ENCODE data around the gene MAPKAP1.
A peak's percentile ranks its signal among the peaks of the same experiment; 100 is the strongest.

Gene MAPKAP1

DNA sequence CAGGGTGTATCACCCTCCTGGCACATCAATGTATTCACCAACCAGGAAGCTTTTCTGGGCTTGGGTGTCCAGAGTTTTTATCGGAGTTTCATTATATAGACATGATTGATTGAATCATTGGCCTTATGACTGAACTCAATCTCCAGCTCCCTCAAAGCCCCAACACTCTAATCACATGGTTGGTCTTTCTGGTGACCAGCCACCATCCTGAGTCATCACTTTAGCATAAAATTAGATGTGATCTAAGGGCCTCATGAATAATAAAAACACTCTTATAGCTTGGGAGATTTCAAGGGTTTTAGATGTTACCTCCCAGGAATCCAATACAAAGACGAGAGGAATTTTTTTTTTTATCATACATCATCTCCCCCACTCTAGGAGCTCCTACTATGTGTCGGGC, 32.4 kb upstream of the MAPKAP1 start:
- DNase-seq (ENCODE audit: low read depth), result no peak
- no peak overlapping the region for H3K4me3 ChIP-seq (ENCODE audit: low read depth, low read length)
- no peak for TF ChIP-seq CTCF (IDR thresholded peaks at IDR 0.05; ENCODE audit: insufficient read depth, low read depth, low read length, missing control alignments)

DNA sequence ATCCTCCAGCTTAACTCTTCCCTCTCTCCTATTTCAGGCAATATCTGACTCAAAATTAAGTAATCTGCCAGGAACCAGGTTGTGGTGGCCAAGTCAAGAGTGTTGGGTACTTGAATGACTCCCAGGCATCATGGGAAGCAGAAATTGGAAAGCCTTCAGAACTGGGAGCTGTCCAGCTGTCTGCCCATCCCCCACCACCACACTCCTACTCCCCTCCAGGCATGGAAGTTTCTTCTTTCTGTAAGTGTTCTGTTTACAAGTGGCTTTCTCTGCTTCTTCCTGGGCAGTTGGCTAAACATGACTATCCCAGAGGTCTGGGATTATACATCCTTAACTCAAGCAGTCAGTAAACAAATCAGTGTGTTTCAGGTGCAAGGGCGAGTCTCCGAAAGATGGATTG, 25.6 kb upstream of the MAPKAP1 start:
- no peak for DNase-seq (ENCODE audit: low read depth)
- H3K4me3 ChIP-seq (ENCODE audit: low read depth, low read length), result no peak overlapping the region

GRCh38 chr9:125730168-125730567, 23.2 kb upstream of the MAPKAP1 start:
- H3K4me3 ChIP-seq (ENCODE audit: low read depth, low read length), result no peak overlapping the region
- TF ChIP-seq CTCF (IDR thresholded peaks at IDR 0.05; ENCODE audit: insufficient read depth, low read depth, low read length, missing control alignments), result no peak
- no peak for DNase-seq (ENCODE audit: low read depth)

More for the DNA sequence above, 25.6 kb upstream of the MAPKAP1 start:
- no peak for TF ChIP-seq CTCF (IDR thresholded peaks at IDR 0.05; ENCODE audit: insufficient read depth, low read depth, low read length, missing control alignments)

DNA sequence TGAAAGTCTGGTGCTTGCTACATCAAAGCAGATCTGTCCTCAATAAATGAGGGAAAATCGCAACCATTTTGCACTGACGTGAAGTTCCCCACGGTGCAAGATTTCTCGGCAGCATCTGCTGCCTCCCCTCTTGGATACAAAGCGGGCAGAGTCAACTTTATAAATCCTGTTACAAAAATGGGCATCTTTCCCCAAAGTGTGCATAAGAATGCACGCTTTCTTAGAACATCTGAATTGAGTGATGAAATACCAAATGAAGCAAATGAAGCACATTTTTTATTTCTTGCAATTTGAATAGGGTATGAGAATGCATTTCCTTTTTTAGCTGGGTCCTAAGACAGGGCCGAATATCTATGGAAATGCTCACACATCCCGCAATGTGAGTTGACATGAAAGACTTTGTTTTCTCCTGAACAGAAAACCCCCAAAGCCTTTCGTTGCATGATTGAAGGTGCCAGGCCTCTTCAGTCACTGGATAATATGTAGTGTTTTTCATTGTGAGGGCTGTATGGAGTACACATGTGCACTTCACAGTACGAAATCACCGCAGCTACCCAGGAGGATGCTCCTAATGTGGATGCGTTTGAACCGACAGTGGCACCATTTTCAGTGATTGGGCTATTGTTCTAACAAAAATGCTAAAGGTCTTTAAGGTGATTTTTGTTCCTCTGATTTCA, 19.6 kb upstream of the MAPKAP1 start:
- no peak overlapping the region for H3K4me3 ChIP-seq (ENCODE audit: low read depth, low read length)
- no peak for TF ChIP-seq CTCF (IDR thresholded peaks at IDR 0.05; ENCODE audit: insufficient read depth, low read depth, low read length, missing control alignments)
- DNase-seq (ENCODE audit: low read depth), result no peak

- no peak for TF ChIP-seq CTCF (IDR thresholded peaks at IDR 0.05; ENCODE audit: insufficient read depth, low read depth, low read length, missing control alignments)
- no peak for DNase-seq (ENCODE audit: low read depth)
- peak overlapping the region; percentile 75 for H3K4me3 ChIP-seq (ENCODE audit: low read depth, low read length)
These were observed 430 bp upstream of the MAPKAP1 start for GRCh38 chr9:125707472-125707804.

DNA sequence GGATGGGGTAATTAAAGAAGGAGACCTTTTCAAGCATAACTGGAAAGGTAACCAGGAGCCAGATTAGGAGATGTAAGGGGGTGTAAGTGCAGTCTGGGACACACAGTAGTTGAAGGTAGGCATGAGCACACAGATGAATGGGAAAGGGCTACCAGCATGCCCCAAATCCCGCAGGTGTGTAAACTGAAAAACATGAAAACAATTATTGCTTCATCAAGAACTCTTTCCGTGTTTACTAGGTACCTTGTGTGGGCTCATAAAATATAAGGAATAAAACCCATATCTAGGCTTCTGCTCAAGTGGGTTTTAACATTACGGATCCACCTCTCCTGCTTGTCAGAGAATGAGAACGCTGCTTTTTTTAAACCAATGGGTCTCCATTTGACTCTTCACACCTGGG, 1.1 kb downstream of the MAPKAP1 start:
- TF ChIP-seq CTCF (IDR thresholded peaks at IDR 0.05; ENCODE audit: insufficient read depth, low read depth, low read length, missing control alignments), result no peak
- H3K4me3 ChIP-seq (ENCODE audit: low read depth, low read length), result peak overlapping the region; percentile 75
- no peak for DNase-seq (ENCODE audit: low read depth)

GRCh38 chr9:125703662-125704061, 3.3 kb downstream of the MAPKAP1 start:
- no peak overlapping the region for H3K4me3 ChIP-seq (ENCODE audit: low read depth, low read length)
- no peak for DNase-seq (ENCODE audit: low read depth)
- TF ChIP-seq CTCF (IDR thresholded peaks at IDR 0.05; ENCODE audit: insufficient read depth, low read depth, low read length, missing control alignments), result no peak
